Activated T-cell treated with anti-CD3 and anti-CD28 coated beads, Interleukin-2, amount 50 U/mL, for 24 hours (primary cell): Measurements from ENCODE around the gene ZC3HAV1L.
"Not testable (repeated sequence)": the region's sequence is repeated elsewhere in the genome, so short reads cannot be mapped to it uniquely, and the experiment has no call there.

Source experiments
- DNase-seq: peaks from one replicate; pipeline ENCODE4 v3.0.0-alpha.2; 2020
- H3K27ac Mint-ChIP-seq: 2 replicates; pipeline ENCODE4 v1.8.0; 2020; ENCODE audit warnings: mild to moderate bottlenecking, mixed read lengths
- H3K27me3 Mint-ChIP-seq: 2 replicates; pipeline ENCODE4 v1.8.0; 2020; ENCODE audit warnings: mixed read lengths
- H3K36me3 Mint-ChIP-seq: 2 replicates; pipeline ENCODE4 v1.8.0; 2020; ENCODE audit warnings: low read depth, mixed read lengths
- H3K4me1 Mint-ChIP-seq: 2 replicates; pipeline ENCODE4 v1.8.0; 2020; ENCODE audit warnings: low read depth, mixed read lengths
- H3K4me3 Mint-ChIP-seq: 2 replicates; pipeline ENCODE4 v1.8.0; 2020; ENCODE audit warnings: mild to moderate bottlenecking, moderate library complexity, mixed read lengths
- H3K9me3 Mint-ChIP-seq: 2 replicates; pipeline ENCODE4 v1.8.0; 2020; ENCODE audit warnings: mixed read lengths

Gene ZC3HAV1L

GRCh38 chr7:139065323-139065722 lies 29.5 kb upstream of the ZC3HAV1L start:
- DNase-seq: no peak
- no peaks in the 10 kb centered on the region for H3K27me3 Mint-ChIP-seq
- H3K4me1 Mint-ChIP-seq: peaks cover 76% of the 10 kb centered on the region
- no peaks in the 10 kb centered on the region for H3K9me3 Mint-ChIP-seq
- H3K4me3 Mint-ChIP-seq: no peak overlapping the region
- H3K27ac Mint-ChIP-seq: peak overlapping the region; percentile 88
- H3K36me3 Mint-ChIP-seq: peaks cover 94% of the 10 kb centered on the region

DNA sequence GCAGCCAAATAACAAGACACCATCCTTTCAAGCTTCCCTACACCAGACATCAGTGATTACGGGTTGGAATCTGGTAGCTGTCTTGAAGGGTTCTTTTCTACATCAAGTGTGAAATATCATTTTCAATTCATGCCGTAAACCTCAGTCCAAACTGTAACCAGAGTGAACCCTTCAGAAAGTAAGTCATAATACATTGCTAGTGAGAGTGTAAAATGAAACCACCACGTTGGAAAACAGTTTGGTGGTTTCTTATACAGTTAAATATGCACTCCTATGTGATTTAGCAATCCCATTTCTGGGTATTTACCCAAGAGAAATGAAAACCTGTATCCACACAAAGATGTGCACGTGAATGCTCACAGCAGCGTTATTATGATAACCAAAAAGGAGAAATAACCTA lies 25.6 kb upstream of the ZC3HAV1L start:
- no peaks in the 10 kb centered on the region for H3K27me3 Mint-ChIP-seq
- H3K4me1 Mint-ChIP-seq: peaks cover 80% of the 10 kb centered on the region
- H3K4me3 Mint-ChIP-seq: no peak overlapping the region
- peaks cover 93% of the 10 kb centered on the region for H3K36me3 Mint-ChIP-seq
- no peak for DNase-seq
- H3K27ac Mint-ChIP-seq: peak overlapping the region; percentile 85
- no peaks in the 10 kb centered on the region for H3K9me3 Mint-ChIP-seq

DNA sequence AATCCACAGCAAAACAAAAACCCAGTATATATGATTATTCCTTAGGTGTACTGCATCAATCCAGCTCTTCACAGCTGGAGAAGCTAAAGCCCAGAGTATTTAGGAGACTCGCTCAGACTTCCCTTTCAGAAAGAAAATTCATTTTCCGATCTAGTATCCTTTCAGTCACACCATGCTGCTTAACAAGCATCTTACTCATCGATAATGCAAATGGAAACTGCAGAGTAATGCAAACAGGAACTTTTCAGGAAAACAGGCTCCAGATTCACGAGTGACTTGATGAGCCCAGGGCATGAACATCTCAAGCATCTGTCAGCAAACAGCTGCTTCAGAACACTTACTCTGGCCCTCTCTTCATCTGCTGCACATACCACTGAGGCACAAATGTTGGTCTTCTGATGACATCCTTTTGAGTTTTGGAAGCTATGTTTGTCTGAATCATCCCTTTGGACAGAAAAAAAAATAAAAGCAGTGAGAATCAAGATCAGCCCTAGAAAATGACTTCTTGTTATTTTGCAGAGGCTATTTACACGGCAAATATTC lies 24.9 kb upstream of the ZC3HAV1L start:
- Mint-ChIP-seq H3K9me3 (no peaks in the 10 kb centered on the region), H3K36me3 (peaks cover 93% of the 10 kb centered on the region), H3K27ac (peak overlapping the region; percentile 85), H3K4me3 (no peak overlapping the region), H3K27me3 (no peaks in the 10 kb centered on the region), H3K4me1 (peaks cover 80% of the 10 kb centered on the region)
- DNase-seq: no peak

DNA sequence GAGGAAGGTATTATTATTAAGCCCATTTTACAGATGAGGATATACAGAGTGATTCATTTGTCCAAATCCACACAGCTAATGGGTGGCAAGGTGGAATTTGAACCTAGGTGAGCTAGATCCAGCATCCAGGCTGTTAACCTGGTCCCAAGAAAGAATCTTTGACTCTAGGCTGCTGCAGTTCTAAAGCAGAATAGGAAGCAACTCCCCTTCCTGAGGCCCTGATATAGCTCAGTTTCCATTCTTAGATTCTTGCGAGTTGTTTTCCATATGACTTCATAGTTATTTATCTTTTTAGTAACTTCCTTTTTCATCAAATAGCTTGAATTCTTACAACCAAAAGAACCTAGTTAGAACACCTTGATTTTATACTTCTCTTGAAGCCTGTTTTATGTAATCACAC lies 24.1 kb upstream of the ZC3HAV1L start:
- Mint-ChIP-seq H3K27ac (peak overlapping the region; percentile 85), H3K36me3 (peaks cover 93% of the 10 kb centered on the region), H3K9me3 (no peaks in the 10 kb centered on the region), H3K4me3 (peak overlapping the region; percentile 0), H3K4me1 (peaks cover 76% of the 10 kb centered on the region), H3K27me3 (no peaks in the 10 kb centered on the region)
- DNase-seq: no peak

- no peaks in the 10 kb centered on the region for H3K27me3 Mint-ChIP-seq
- peaks cover 93% of the 10 kb centered on the region for H3K36me3 Mint-ChIP-seq
Observed at GRCh38 chr7:139058943-139059342, 23.1 kb upstream of the ZC3HAV1L start.

GRCh38 chr7:139055674-139056073 lies 19.8 kb upstream of the ZC3HAV1L start:
- DNase-seq: no peak
- Mint-ChIP-seq H3K4me3 (no peak overlapping the region), H3K36me3 (peaks cover 94% of the 10 kb centered on the region), H3K9me3 (no peaks in the 10 kb centered on the region), H3K27ac (peak overlapping the region; percentile 92), H3K4me1 (peaks cover 63% of the 10 kb centered on the region), H3K27me3 (no peaks in the 10 kb centered on the region)

More at GRCh38 chr7:139058943-139059342, 23.1 kb upstream of the ZC3HAV1L start:
- Mint-ChIP-seq H3K9me3 (no peaks in the 10 kb centered on the region), H3K27ac (peak overlapping the region; percentile 93), H3K4me3 (no peak overlapping the region), H3K4me1 (peaks cover 76% of the 10 kb centered on the region)
- DNase-seq: no peak

DNA sequence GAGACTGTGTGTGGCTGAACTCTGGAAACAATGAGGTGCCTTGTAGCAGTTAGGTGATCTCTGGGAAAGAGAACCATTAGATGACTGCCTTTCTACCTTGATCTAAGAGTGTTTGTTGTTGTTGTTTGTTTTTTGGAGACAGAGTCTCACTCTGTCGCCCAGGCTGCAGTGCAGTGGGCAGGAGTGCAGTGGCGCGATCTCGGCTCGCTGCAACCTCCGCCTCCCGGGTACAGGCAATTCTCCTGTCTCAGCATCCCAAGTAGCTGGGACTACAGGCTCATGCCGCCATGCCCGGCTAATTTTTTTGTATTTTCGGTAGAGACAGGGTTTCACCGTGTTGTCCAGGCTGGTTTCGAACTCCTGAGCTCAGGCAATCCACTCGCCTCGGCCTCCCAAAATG lies 18.8 kb upstream of the ZC3HAV1L start:
- Mint-ChIP-seq H3K27ac (peak overlapping the region; percentile 81), H3K36me3 (peaks cover 94% of the 10 kb centered on the region), H3K4me1 (peaks cover 57% of the 10 kb centered on the region)
- not testable (repeated sequence) for H3K4me3 Mint-ChIP-seq, H3K27me3 Mint-ChIP-seq, H3K9me3 Mint-ChIP-seq, DNase-seq

DNA sequence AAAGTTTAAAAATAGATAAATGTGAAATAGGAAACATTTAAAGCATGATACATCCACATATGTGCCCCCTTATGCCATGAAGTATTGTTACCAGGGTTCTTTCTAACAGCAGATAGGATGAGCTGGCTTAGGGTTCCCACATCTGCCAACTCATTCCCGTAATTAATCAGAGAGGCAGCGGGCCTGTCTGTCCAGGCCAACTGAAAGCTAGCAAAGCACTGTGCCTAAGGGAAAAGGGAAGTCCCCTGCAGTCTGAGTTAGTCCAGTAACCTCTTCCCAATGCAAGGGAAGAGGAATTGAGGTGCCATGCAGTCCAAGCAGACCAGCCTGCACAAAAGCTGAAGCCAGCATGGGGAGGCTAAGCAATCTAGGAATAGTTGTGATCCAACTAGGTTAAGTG lies 18.3 kb upstream of the ZC3HAV1L start:
- H3K9me3 Mint-ChIP-seq: no peaks in the 10 kb centered on the region
- H3K36me3 Mint-ChIP-seq: peaks cover 95% of the 10 kb centered on the region
- DNase-seq: no peak
- H3K4me3 Mint-ChIP-seq: no peak overlapping the region
- no peaks in the 10 kb centered on the region for H3K27me3 Mint-ChIP-seq
- peak overlapping the region; percentile 81 for H3K27ac Mint-ChIP-seq
- H3K4me1 Mint-ChIP-seq: peaks cover 60% of the 10 kb centered on the region

DNA sequence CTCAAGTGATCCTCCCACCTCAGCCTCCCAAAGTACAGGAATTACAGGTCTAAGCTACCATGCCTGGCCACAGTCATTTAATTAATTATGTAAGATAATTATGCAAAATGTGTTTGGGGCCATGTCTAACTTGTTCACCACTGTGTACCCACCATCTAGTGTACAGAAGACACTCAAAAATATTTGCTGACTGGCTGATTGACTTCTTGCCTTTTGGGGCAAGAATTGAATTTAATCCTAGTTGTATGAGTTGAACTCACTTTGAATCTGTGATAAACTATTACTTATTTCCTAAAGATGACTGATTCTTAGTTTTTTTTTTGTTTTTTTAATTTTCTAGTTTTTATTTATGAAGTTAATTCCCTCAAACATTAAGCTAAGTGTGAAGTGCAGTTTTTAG lies 15.8 kb upstream of the ZC3HAV1L start:
- H3K4me3 Mint-ChIP-seq: no peak overlapping the region
- H3K36me3 Mint-ChIP-seq: peaks cover 99% of the 10 kb centered on the region
- DNase-seq: no peak
- peak overlapping the region; percentile 37 for H3K27ac Mint-ChIP-seq
- H3K27me3 Mint-ChIP-seq: no peaks in the 10 kb centered on the region
- H3K4me1 Mint-ChIP-seq: peaks cover 64% of the 10 kb centered on the region
- no peaks in the 10 kb centered on the region for H3K9me3 Mint-ChIP-seq

DNA sequence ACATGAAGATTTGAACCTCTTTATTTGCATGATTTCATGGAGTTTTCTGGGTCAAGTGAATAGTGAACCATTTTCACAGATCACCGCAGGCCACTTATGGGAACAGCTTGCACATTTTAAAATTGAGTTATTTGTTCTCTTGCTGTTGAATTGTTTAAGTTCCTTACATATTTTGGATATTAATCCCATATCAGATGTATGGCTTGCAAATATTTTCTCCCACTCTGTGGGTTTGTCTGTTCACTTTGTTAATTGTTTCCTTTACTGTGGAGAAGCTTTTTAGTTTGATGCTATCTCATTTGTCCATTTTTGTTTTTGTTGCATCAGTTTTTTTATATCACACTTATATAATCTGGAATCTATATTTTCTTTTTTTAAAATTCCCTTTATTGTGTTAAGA lies 14.1 kb upstream of the ZC3HAV1L start:
- no peaks in the 10 kb centered on the region for H3K27me3 Mint-ChIP-seq
- no peak for DNase-seq
- H3K4me1 Mint-ChIP-seq: peaks cover 72% of the 10 kb centered on the region
- H3K4me3 Mint-ChIP-seq: no peak overlapping the region
- H3K36me3 Mint-ChIP-seq: peaks cover 99% of the 10 kb centered on the region
- peaks cover 3% of the 10 kb centered on the region for H3K9me3 Mint-ChIP-seq
- peak overlapping the region; percentile 44 for H3K27ac Mint-ChIP-seq

GRCh38 chr7:139049111-139049510 lies 13.3 kb upstream of the ZC3HAV1L start:
- H3K4me3 Mint-ChIP-seq: no peak overlapping the region
- no peak for DNase-seq
- H3K27ac Mint-ChIP-seq: peak overlapping the region; percentile 44
- H3K9me3 Mint-ChIP-seq: peaks cover 3% of the 10 kb centered on the region
- H3K27me3 Mint-ChIP-seq: no peaks in the 10 kb centered on the region
- H3K4me1 Mint-ChIP-seq: peaks cover 73% of the 10 kb centered on the region
- H3K36me3 Mint-ChIP-seq: peaks cover 98% of the 10 kb centered on the region

GRCh38 chr7:139047970-139048369 lies 12.1 kb upstream of the ZC3HAV1L start:
- peak overlapping the region; percentile 86 for H3K27ac Mint-ChIP-seq
- H3K36me3 Mint-ChIP-seq: peaks cover 98% of the 10 kb centered on the region

GRCh38 chr7:139046143-139046542 lies 10.3 kb upstream of the ZC3HAV1L start:
- H3K27me3 Mint-ChIP-seq: no peaks in the 10 kb centered on the region
- peaks cover 3% of the 10 kb centered on the region for H3K9me3 Mint-ChIP-seq
- H3K36me3 Mint-ChIP-seq: peaks cover 81% of the 10 kb centered on the region
- DNase-seq: no peak
- H3K4me3 Mint-ChIP-seq: no peak overlapping the region
- peak overlapping the region; percentile 32 for H3K27ac Mint-ChIP-seq
- H3K4me1 Mint-ChIP-seq: peaks cover 78% of the 10 kb centered on the region

More at GRCh38 chr7:139047970-139048369, 12.1 kb upstream of the ZC3HAV1L start:
- Mint-ChIP-seq H3K9me3 (peaks cover 3% of the 10 kb centered on the region), H3K4me3 (no peak overlapping the region), H3K27me3 (no peaks in the 10 kb centered on the region), H3K4me1 (peaks cover 74% of the 10 kb centered on the region)
- DNase-seq: no peak

DNA sequence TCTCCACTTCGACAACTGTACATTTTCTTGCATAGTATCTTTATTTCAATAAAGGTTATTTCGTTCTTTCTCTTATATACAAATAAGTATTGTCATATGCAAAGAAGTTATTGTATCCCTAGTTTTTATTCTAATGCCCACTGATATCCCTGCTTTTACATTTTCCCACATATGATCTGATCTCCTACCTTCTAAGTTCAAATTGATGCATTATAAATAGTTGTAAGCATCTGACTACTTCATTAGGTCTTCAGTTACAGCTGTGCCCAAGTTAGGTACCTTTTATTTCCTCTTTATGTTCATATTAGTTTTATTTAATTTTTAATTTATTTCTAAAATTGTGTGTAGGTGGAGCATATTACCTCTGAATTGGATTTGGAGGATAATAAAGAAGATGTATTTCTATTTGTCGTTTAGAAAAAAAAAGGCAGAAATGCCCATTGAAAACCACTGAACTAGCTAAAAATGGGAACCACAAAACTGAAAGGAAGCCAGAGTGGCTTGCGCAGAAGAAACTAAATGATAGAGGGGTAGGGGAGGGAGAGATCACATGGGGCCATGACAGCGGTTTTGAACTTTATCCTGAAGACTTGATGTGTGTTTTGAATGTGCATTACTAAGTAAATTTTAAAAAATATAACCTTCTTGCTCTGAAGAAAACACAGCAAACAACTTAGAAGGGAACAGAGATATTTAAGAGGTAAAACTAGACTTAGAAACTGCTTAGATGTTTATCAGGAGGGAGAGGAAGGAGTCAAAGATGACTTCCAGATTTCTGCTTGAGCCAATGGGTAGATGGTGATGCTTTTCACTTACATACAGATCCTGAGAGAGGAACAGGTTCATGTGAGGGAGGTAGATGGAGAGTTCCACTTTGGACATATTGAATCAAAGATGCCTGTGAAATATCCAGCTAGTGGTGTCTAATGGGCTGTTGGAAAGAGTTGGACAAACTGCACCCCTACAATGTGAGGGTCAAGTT lies 9.3 kb upstream of the ZC3HAV1L start:
- H3K27me3 Mint-ChIP-seq: no peaks in the 10 kb centered on the region
- H3K4me1 Mint-ChIP-seq: peaks cover 75% of the 10 kb centered on the region
- peak overlapping the region; percentile 8 for H3K4me3 Mint-ChIP-seq
- H3K9me3 Mint-ChIP-seq: peaks cover 3% of the 10 kb centered on the region
- no peak for DNase-seq
- peaks cover 70% of the 10 kb centered on the region for H3K36me3 Mint-ChIP-seq
- H3K27ac Mint-ChIP-seq: peak overlapping the region; percentile 84
